GM18861 (cell line): Measurements from ENCODE around the gene LAYN.

ENCODE experiments used
- ATAC-seq: cut with Tn5 transposase; IDR thresholded peaks from one replicate; pipeline ENCODE4 v1.9.1; 2021; ENCODE audit not compliant: unreplicated experiment

The LAYN gene

GRCh38 chr11:111589886-111590499 is 49.5 kb downstream of the LAYN start:
- ATAC-seq = no peak

GRCh38 chr11:111591187-111591960 is 50.9 kb downstream of the LAYN start:
- ATAC-seq = no peak

GRCh38 chr11:111592491-111592890 is 52.0 kb downstream of the LAYN start:
- ATAC-seq = no peak

GRCh38 chr11:111596319-111596718 is 55.8 kb downstream of the LAYN start:
- ATAC-seq = no peak

GRCh38 chr11:111598148-111598547 is 57.6 kb downstream of the LAYN start:
- ATAC-seq = no peak

- ATAC-seq = no peak
Observed at GRCh38 chr11:111598559-111598958, 58.0 kb downstream of the LAYN start.

GRCh38 chr11:111601636-111601978 is 61.1 kb downstream of the LAYN start:
- ATAC-seq = no peak

GRCh38 chr11:111601979-111602864 is 61.7 kb downstream of the LAYN start, which contains the start of gene SIK2:
SIK2 (plus strand) TSS chr11:111602449; CDS start chr11:111602564, 115 bp downstream.
- peak; percentile 85 for ATAC-seq

- no peak for ATAC-seq
Observed at GRCh38 chr11:111602865-111603610, 62.5 kb downstream of the LAYN start.

- ATAC-seq = no peak
Observed at GRCh38 chr11:111603611-111604130, 63.2 kb downstream of the LAYN start.

- no peak for ATAC-seq
Observed at GRCh38 chr11:111604392-111605009, 64.0 kb downstream of the LAYN start.

GRCh38 chr11:111605681-111606080 is 65.2 kb downstream of the LAYN start:
- no peak for ATAC-seq

GRCh38 chr11:111606986-111607385 is 66.5 kb downstream of the LAYN start:
- no peak for ATAC-seq

- ATAC-seq = no peak
Observed at GRCh38 chr11:111607751-111608150, 67.2 kb downstream of the LAYN start.
